Activated CD4-positive, alpha-beta T cell treated with anti-CD3 and anti-CD28 coated beads for 24 hours (primary cell): ENCODE measurements around the gene OR2D2.
"Not testable (repeated sequence)": the region's sequence is repeated elsewhere in the genome, so short reads cannot be mapped to it uniquely, and the experiment has no call there.

Source experiments
- DNase-seq, 2 donors: peaks; one replicate each; pipeline ENCODE4 v3.0.0-alpha.2; 2020; ENCODE audit warnings: low read depth in 2 of 2

The OR2D2 gene

DNA sequence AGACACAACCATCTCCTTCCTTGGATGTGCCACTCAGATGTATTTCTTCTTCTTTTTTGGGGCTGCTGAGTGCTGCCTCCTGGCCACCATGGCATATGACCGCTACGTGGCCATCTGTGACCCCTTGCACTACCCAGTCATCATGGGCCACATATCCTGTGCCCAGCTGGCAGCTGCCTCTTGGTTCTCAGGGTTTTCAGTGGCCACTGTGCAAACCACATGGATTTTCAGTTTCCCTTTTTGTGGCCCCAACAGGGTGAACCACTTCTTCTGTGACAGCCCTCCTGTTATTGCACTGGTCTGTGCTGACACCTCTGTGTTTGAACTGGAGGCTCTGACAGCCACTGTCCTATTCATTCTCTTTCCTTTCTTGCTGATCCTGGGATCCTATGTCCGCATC is 15.4 kb downstream of the OR2D2 start:
- DNase-seq, result no peak

DNA sequence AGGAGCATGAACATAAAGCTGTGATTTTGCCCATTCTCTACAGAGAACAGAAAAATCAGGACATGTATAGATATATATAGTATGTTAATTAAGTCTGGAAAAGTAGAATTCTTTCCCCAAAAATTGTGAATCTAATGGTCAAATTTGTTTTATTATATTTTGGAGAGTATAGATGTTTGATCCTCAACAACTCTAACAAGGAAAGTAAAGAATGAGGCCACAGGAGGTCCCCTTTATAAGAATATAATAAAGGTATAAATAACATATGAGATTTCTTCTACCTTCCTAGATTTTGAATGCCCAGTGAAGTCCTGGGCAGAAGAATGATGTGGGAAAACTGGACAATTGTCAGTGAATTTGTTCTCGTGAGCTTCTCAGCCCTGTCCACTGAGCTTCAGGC is 16.0 kb downstream of the OR2D2 start, which contains the start of gene OR10A4:
Gene OR10A4, plus strand, starts transcription at position 301 of the 400 bp plus-strand sequence. Its CDS starts 23 bp downstream, at position 324.
- DNase-seq, result no peak

DNA sequence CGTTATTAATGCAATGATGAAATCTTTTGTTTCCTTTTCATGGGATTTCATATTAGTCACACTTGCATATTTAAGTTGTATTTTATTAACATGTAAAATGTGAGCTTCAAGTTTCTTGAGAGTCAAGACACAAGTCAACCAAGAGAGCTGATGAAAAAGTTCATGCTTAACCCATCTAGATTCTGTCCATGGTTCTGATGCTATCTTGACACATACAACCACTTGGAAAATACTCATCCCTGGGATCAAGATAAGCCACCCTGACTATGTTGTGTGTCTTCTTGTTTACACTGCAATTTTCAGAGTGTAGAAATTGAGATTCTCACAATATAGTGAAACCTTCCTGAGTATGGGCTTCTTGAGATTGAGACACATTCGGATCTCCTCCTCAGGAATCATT is 16.5 kb downstream of the OR2D2 start:
- no peak for DNase-seq

DNA sequence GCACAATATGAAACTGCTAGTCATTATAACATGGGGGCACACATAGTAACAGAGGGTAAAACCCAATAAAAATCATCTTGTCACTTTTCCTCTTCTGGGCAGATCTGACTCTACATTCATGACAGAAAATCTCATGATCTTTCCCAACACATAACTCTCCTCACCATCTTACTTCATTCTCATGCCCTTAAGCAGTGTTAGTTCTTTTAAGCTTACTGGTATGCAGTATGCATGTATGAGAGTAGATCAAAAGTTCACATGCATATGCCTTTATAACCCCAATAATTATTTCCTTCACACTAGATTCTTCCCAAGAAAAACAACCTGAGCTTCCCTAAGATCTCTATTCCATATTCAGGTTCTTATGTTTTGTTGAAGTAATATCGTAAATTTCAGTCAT is 21.0 kb downstream of the OR2D2 start:
- no peak for DNase-seq

DNA sequence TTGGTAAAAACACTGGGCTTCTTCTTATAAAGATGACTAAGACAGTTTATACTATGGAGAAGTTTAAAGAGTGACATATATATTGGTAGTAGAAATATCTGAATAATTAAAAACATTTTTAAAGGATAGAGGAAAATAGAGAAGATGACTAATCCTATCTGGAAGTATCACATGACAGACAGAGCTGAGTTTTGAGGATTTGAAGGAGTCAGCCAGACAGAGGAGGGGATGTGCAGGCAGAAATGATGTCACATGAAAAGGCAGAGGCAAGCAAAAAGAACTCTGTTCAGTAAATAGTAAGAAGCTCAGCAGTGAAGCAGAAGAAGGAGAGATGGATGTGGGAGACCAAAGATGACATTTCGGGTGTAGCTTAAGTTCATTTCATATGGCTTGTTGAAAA is 27.9 kb downstream of the OR2D2 start:
- no peak for DNase-seq

DNA sequence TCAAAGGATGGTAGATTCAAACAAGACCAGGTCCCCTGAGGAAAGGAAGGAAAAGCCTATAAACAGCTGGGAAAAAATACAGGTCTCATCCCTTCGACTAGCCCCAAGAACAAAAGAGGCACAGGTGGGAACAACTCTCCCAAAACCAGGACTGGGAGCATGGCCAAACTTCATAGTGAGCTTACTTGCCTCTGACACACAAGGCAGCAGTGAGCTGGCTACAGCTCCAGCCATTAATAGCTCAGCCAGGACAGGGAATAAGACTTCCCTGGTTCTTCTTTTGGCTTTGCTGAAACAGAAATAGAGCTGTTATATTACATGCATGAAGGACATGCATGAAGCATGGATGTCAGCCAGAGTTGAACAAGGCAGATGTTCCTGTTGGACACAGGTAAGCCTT is 29.3 kb downstream of the OR2D2 start, which contains the start of gene OR10A2:
Gene OR10A2, plus strand, starts transcription at position 97 of the 400 bp plus-strand sequence. CDS start 6,698 bp downstream, outside the sequence.
- DNase-seq, result no peak

DNA sequence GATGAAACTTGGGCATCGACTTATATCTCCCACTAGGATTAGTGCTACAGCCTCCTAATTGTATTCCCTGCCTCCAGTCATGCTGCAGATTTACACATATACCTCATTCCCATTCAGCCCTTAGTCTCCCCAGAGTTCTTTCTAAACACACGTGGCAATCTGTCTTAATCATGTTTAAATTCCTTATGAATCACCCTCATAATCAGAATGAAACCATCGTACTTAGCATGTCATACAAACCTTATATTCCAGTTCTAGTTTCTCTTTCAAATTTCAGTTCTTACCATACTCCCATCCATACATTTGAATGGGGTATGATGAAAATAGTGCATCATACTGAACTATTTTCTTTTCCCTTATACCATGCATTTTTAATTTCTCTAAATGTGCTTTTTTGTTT is 35.4 kb downstream of the OR2D2 start:
- no peak for DNase-seq

DNA sequence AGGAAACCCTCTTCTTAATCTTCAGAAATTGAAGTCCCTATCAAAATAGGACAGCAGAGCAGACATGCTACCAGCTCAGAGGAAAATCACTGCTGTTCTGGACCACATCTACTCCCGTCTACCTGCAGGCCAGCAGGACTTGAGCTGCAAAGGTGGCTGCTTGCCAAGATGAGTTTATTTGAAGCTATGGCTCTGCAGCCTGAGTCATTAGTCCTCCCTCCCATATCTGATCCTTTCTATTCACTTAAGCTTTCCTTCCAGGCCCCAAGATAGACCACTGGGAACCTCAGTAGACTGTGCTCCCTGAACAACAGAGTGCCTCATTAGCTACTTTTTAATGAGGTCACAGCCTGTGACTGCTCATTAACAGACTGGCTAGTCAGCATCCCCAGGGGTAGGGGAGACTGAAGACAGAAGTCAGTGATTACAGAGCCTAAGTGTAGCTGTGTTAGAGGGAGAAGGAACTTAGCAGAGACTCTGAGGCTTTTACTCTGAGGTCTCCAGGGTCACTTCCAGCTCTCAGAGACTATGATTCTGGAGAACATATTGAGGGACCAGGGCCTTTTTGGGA is 36.2 kb downstream of the OR2D2 start:
- DNase-seq, result no peak

DNA sequence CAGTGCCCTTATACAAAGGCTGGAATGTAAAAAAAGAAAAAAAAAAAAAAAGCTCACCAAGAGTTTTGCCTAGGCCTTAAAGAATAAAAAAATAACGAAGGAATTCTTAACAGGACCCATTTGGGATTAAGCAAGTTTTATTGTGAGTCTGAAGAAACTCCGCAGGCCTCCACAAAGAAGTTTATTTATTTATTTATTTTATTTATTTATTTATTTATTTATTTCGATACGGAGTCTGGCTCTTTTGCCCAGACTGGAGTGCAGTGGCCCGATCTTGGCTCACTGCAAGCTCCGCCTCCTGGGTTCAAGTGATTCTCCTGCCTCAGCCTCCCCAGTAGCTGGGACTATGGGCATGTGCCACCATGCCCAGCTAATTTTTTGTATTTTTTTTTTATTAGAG is 37.5 kb downstream of the OR2D2 start:
- not testable (repeated sequence) for DNase-seq

DNA sequence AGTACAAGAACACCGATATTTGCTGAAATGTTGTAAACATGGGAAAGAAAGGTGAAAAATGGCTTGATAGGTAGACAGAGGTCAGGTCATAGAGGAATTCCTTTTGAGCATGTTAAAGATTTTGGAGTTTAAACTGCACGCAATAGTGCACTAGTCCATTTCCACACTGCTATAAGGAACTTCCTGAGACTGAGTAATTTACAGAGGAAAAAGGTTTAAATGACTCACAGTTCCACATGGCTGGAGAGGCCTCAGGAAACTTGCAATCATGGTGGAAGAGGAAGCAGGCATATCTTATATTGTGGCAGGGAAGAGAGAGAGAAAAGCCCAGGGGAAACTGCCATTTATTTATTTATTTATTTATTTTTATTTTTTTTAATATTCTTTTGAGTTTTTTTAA is 41.8 kb downstream of the OR2D2 start:
- no peak for DNase-seq

DNA sequence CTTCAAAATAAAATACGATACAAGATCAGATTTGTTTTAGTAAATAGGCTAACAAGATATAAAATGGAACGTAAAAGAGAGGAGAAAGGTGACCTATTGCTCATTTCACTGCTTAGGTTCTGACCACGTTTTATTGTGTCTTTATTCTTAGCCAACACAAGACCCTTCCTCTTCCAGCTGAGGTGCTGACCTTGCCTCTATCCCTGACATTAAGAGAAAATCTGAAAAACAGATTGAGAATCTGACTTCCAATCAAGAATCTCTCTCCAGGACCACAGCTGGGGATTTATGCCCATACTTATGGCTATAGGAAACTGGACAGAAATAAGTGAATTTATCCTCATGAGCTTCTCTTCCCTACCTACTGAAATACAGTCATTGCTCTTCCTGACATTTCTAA is 46.9 kb downstream of the OR2D2 start, which contains the start of gene OR10A5:
Gene OR10A5, plus strand, starts transcription at position 301 of the 400 bp plus-strand sequence. Its CDS starts 0 bp downstream, at position 301.
- no peak for DNase-seq

GRCh38 chr11:6844356-6844755 is 47.9 kb downstream of the OR2D2 start:
- no peak for DNase-seq

DNA sequence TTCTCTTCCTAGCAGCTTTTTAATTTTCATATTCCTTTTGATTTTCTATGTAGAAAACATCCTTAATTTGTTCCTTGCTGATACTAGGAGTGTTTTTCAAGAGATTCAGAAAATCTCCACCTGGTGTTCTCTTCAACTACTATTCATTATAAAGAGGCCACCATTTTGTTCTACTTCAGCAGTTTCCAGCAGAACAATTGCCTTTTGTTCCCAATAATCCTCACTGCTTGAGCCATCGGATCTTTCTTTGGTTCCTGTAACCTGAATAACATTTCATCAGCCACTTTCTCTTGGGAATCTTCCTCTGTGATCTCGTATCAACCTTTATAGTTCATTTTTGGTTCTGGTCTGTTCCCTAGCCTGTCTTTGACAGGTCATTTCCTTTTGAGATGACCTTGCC is 48.6 kb downstream of the OR2D2 start:
- DNase-seq, result no peak

GRCh38 chr11:6841694-6842093 is 50.6 kb downstream of the OR2D2 start:
- DNase-seq, result no peak
